ENCODE results near the gene ASB10. TPM values are rescaled to one million over a fixed set of nuclear protein-coding genes. Genes with fewer than 3 reads are reported as not detected.

Gene ASB10
- total and polyA plus RNA-seq, 2 of the 8 experiments (the other 6 are each of a cell fraction or from before 2014, with no cell fraction given), result not detected

DNA sequence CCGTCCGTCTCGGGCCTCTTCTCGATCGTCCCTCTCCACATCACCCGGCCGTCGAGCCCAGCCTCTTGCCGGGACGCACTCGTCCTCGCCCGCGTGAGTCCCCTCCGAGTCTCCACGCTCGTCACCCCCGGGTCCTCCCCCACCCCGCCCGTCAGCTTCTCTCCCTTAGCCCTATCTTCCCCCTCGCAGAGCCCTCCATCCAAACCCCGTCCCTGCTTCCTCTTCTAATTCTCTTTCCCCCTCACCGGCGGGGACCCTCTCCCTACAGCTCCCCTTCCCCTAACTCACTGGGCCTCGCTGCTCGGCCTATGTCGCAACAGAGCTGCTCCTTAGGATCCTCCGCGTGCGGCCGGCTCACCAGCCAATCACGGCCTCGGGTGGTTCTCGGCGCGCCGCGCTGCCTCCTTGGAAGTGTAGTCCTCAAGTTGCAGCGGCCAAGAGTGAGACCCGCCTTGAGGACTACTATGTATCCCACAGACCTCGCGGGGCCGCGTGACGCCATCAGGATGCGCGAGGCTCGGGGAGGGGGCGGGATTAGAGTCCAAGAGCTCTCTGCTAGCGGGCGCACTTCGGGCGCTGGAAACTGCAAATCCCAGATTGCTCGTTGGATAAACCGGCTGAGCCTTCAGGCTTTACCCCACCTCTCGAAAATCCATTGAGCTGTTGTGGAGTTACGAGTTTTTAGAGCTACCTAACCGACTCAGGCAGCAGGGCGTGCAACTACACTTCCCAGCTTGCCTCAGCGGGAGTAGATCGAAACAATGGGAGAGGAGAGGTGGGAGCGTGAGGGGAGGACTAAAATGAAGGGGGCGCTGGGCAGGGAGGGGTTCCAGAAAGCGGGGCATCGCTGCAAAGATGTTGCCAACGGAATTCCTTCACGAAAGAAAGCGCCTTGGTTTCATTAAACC lies 40.1 kb upstream of the ASB10 start, which contains the start of gene ABCF2 (continued):
- TF ChIP-seq GABPA (IDR thresholded peaks at IDR 0.05; ENCODE audit: borderline replicate concordance, insufficient read depth, low read length) (no peak), CREB1 (IDR thresholded peaks at IDR 0.05) (peak; percentile 98)
